GM23248 (cell line): Measurements from ENCODE around the gene SLX4IP.

Experiments used
- EZH2 ChIP-seq: fragments of 200-600 bp; sonication (generic); IDR thresholded peaks from 2 replicates; pipeline ENCODE4 v1.6.1; 2018; ENCODE audit warnings: antibody characterized with exemption, mild to moderate bottlenecking; ENCODE audit not compliant: insufficient read depth, poor library complexity, severe bottlenecking
- EZH2phosphoT487 ChIP-seq: fragments of 200-600 bp; sonication (generic); IDR thresholded peaks from 2 replicates; pipeline ENCODE4 v1.6.1; 2018; ENCODE audit warnings: antibody characterized with exemption, moderate library complexity, mild to moderate bottlenecking, low read depth; ENCODE audit not compliant: insufficient read depth

DNA sequence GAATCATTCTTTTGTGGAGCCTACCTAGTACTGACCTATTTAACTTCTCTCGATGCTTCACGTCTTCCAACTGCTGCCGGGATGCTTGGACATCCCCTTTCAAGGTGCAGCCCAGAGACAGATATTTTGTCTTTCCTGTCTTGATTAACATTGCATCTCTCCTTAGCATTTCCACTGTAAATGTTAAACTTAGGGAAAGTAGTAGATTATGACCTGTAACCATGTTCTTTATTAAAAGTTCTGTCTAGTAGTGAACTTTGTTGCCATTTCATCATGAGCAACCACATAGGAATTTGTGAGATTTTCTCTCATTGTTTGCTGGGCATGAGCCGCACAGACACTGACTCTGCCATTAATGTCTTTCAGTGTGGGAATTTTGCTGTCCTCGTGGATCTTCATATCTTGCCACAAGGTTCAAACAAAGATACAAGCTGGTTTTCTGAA lies 120.8 kb downstream of the SLX4IP start:
- TF ChIP-seq EZH2, result no peak
- TF ChIP-seq EZH2phosphoT487, result no peak
